Neural progenitor cell (in vitro differentiated cells): ENCODE data around the gene STOML1. TPM values are rescaled to one million over a fixed set of nuclear protein-coding genes. Genes with fewer than 3 reads are reported as not detected.

Source experiments
- DNase-seq: peaks from one replicate; pipeline ENCODE4 v3.0.0-alpha.2; 2016; ENCODE audit warnings: low spot score
- H2AFZ ChIP-seq: fragments of 200-600 bp; sonication (generic); replicated peaks from 2 replicates; pipeline ENCODE4 v1.6.1; 2016; ENCODE audit warnings: antibody characterized with exemption
- H3F3A ChIP-seq: fragments of 200-600 bp; sonication (generic); 2 replicates; pipeline ENCODE4 v1.6.1; 2016; ENCODE audit warnings: antibody characterized with exemption, low read depth
- H3K27ac ChIP-seq: fragments of 200-600 bp; sonication (generic); 2 replicates; pipeline ENCODE4 v1.5.1; 2016; ENCODE audit warnings: mild to moderate bottlenecking
- H3K27me3 ChIP-seq: fragments of 200-600 bp; sonication (generic); 2 replicates; pipeline ENCODE4 v1.6.1; 2016; ENCODE audit warnings: mild to moderate bottlenecking, moderate library complexity
- H3K36me3 ChIP-seq: fragments of 200-600 bp; sonication (generic); 2 replicates; pipeline ENCODE4 v1.5.1; 2016
- H3K4me1 ChIP-seq: fragments of 200-600 bp; sonication (generic); 2 replicates; pipeline ENCODE4 v1.6.1; 2016; ENCODE audit warnings: mixed run types
- H3K4me2 ChIP-seq: fragments of 200-600 bp; sonication (generic); 2 replicates; pipeline ENCODE4 v1.6.1; 2016
- H3K4me3 ChIP-seq: fragments of 200-600 bp; sonication (generic); 2 replicates; pipeline ENCODE4 v1.5.1; 2016
- H3K79me2 ChIP-seq: fragments of 200-600 bp; sonication (generic); 2 replicates; pipeline ENCODE4 v1.6.1; 2016; ENCODE audit warnings: low read depth
- H3K9ac ChIP-seq: fragments of 200-600 bp; sonication (generic); 2 replicates; pipeline ENCODE4 v1.6.1; 2016
- H3K9me3 ChIP-seq: fragments of 200-600 bp; sonication (generic); 2 replicates; pipeline ENCODE4 v1.5.1; 2016; ENCODE audit warnings: low read depth
- H4K20me1 ChIP-seq: fragments of 200-600 bp; sonication (generic); 2 replicates; pipeline ENCODE4 v1.6.1; 2016; ENCODE audit warnings: low read depth
- H3K27ac Mint-ChIP-seq: 3 replicates; pipeline ENCODE4 v1.8.0; 2021; ENCODE audit warnings: mixed read lengths
- H3K27me3 Mint-ChIP-seq: 2 replicates; pipeline ENCODE4 v1.8.0; 2022; ENCODE audit warnings: low read depth, mild to moderate bottlenecking, inconsistent platforms, moderate library complexity, mixed read lengths; ENCODE audit not compliant: insufficient read depth
- H3K36me3 Mint-ChIP-seq: 3 replicates; pipeline ENCODE4 v1.8.0; 2021; ENCODE audit warnings: mixed read lengths
- H3K4me1 Mint-ChIP-seq: 3 replicates; pipeline ENCODE4 v1.8.0; 2021; ENCODE audit warnings: mixed read lengths
- H3K4me3 Mint-ChIP-seq: 3 replicates; pipeline ENCODE4 v1.8.0; 2021; ENCODE audit warnings: mild to moderate bottlenecking, moderate library complexity, mixed read lengths
- H3K9me3 Mint-ChIP-seq: 3 replicates; pipeline ENCODE4 v1.8.0; 2020; ENCODE audit warnings: mixed read lengths
- EZH2 ChIP-seq: fragments of 200-600 bp; sonication (generic); IDR thresholded peaks from 2 replicates; pipeline ENCODE4 v1.6.1; 2017; ENCODE audit warnings: antibody characterized with exemption, mild to moderate bottlenecking, moderate library complexity
- EZH2phosphoT487 ChIP-seq: fragments of 200-600 bp; sonication (generic); IDR thresholded peaks from 2 replicates; pipeline ENCODE4 v1.6.1; 2017; ENCODE audit warnings: antibody characterized with exemption
- total RNA-seq: library from RNA; depleted of rRNA; stranded (reverse); fragments of >200 nt; gene quantifications from 2 replicates; pipeline ENCODE4 v1.2.3, GENCODE V29; 2015; ENCODE audit warnings: low replicate concordance
- TF ChIP-seq, protein P1 (sequence below): fragments of 200-600 bp; sonication (generic); IDR thresholded peaks from 2 replicates; pipeline ENCODE4 v1.5.1; 2017; ENCODE audit warnings: antibody characterized with exemption, mild to moderate bottlenecking

The STOML1 gene
- total RNA-seq, 1 donor from 2014 or later = 2.0 TPM

DNA sequence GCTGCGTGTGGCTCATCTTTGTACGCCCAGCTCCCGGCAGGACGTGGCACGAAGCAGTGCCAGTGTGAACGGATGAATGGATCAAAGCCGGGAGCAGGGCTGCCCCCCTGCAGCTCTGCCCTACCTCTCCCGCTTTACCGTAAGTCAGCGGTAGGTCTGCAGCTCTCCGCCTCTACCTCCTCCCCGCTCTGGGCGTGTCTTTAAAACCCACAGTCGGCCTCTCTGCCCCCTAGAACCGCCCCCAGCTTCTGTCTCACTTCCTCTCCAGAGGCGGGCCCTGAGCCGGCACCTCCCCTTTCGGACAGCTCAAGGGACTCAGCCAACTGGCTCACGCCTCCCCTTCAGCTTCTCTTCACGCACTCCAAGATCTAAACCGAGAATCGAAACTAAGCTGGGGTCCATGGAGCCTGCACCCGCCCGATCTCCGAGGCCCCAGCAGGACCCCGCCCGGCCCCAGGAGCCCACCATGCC lies 2.4 kb upstream of the STOML1 start, which contains the start of gene PML:
PML (plus strand) TSS at position 304 of the 471 bp plus-strand sequence; CDS start at position 401, 97 bp downstream.
- Histone ChIP-seq H3K27ac (no peak within 1 kb of the TSS), H3K4me1 (peaks cover 23% of the 10 kb centered on the region), H4K20me1 (peaks cover 19% of the 10 kb centered on the region), H2AFZ (peak within 1 kb of the TSS; percentile 98), H3K27me3 (no peaks in the 10 kb centered on the region), H3K4me3 (peak within 1 kb of the TSS; percentile 98), H3K36me3 (peaks cover 4% of the 10 kb centered on the region), H3K9me3 (no peaks in the 10 kb centered on the region), H3K9ac (peak within 1 kb of the TSS; percentile 74), H3K79me2 (peaks cover 38% of the 10 kb centered on the region), H3F3A (peaks cover 8% of the 10 kb centered on the region), H3K4me2 (peak within 1 kb of the TSS; percentile 97)
- Mint-ChIP-seq H3K4me1 (peaks cover 28% of the 10 kb centered on the region), H3K27me3 (peaks cover 2% of the 10 kb centered on the region), H3K4me3 (peak within 1 kb of the TSS; percentile 97), H3K9me3 (no peaks in the 10 kb centered on the region), H3K27ac (peak within 1 kb of the TSS; percentile 92), H3K36me3 (peaks cover 2% of the 10 kb centered on the region)
- TF ChIP-seq EZH2phosphoT487 = no peak
- TF ChIP-seq, protein P1, sequence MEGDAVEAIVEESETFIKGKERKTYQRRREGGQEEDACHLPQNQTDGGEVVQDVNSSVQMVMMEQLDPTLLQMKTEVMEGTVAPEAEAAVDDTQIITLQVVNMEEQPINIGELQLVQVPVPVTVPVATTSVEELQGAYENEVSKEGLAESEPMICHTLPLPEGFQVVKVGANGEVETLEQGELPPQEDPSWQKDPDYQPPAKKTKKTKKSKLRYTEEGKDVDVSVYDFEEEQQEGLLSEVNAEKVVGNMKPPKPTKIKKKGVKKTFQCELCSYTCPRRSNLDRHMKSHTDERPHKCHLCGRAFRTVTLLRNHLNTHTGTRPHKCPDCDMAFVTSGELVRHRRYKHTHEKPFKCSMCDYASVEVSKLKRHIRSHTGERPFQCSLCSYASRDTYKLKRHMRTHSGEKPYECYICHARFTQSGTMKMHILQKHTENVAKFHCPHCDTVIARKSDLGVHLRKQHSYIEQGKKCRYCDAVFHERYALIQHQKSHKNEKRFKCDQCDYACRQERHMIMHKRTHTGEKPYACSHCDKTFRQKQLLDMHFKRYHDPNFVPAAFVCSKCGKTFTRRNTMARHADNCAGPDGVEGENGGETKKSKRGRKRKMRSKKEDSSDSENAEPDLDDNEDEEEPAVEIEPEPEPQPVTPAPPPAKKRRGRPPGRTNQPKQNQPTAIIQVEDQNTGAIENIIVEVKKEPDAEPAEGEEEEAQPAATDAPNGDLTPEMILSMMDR = no peak
- no peak for TF ChIP-seq EZH2
- peak; percentile 98 for DNase-seq

DNA sequence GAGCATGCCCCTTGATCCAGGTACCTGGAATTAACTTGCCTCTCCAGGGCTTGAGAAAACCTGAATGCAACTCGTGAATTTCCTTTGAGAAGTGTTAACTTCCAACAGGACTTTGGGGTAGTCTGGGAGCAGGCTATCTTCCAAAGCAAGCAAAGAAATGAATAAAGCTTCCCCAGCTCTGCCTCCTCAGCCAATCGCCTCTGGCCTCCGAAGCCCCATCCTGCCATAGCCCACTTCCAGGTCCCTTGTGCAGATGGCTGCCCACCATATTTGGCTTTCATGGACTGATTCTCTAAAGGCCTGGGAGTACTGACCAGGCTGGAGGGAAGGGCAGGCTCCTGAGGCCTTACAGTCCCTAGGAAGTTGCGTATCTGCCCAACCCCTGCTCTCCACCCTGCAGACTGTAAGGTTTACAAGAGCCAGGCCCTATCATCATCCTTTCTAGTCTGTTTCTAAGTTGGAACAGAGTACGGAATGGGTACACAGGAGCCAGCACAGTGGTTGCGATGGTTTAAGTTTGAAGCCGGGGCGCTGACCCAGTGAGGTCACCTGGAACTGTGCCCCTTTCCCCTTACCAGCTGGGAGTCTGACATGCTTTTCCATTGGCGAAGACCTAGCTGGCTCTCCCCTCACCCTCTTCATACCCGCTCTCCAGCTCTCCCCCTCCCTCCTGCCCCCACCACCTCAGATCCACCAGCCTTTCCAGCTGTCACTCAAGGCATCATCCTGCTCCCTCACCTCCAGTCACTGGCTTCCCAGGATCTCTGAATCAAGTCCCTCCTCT lies 1.3 kb upstream of the STOML1 start:
- DNase-seq = no peak
- Mint-ChIP-seq H3K36me3 (no peaks in the 10 kb centered on the region), H3K27ac (peak overlapping the region; percentile 92), H3K4me1 (peaks cover 28% of the 10 kb centered on the region), H3K9me3 (no peaks in the 10 kb centered on the region), H3K27me3 (peaks cover 2% of the 10 kb centered on the region), H3K4me3 (peak overlapping the region; percentile 97)
- peaks cover 4% of the 10 kb centered on the region for H3F3A ChIP-seq
- no peak overlapping the region for H3K9ac ChIP-seq
- H3K27me3 ChIP-seq = no peaks in the 10 kb centered on the region
- no peaks in the 10 kb centered on the region for H3K36me3 ChIP-seq
- peaks cover 19% of the 10 kb centered on the region for H4K20me1 ChIP-seq
- H2AFZ ChIP-seq = no peak overlapping the region
- H3K4me2 ChIP-seq = peak overlapping the region; percentile 97
- H3K4me1 ChIP-seq = peaks cover 23% of the 10 kb centered on the region
- H3K27ac ChIP-seq = no peak overlapping the region
- H3K9me3 ChIP-seq = no peaks in the 10 kb centered on the region
- TF ChIP-seq EZH2phosphoT487 = no peak
- H3K79me2 ChIP-seq = peaks cover 34% of the 10 kb centered on the region
- H3K4me3 ChIP-seq = peak overlapping the region; percentile 98

DNA sequence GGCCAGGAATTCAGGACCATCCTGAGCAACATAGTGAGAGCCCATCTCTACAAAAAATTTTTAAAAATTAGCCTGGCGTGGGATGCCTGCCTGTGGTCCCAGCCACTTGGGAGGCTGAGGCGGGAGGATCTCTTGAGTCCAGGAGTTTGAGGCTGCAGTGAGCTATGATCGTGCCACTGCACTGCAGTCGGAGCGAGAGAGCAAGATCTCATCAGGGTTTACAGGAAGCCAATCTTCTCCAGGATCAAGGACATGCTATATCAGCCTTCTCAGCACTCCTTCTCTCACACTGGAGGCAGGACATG lies 451 bp upstream of the STOML1 start:
- no peaks in the 10 kb centered on the region for H3K36me3 ChIP-seq
- Mint-ChIP-seq H3K27ac (no peak overlapping the region), H3K4me1 (peaks cover 28% of the 10 kb centered on the region), H3K36me3 (no peaks in the 10 kb centered on the region), H3K4me3 (peak overlapping the region; percentile 81), H3K9me3 (no peaks in the 10 kb centered on the region), H3K27me3 (peaks cover 2% of the 10 kb centered on the region)
- no peak for DNase-seq
- peaks cover 28% of the 10 kb centered on the region for H3K79me2 ChIP-seq
- H3K4me1 ChIP-seq = peaks cover 23% of the 10 kb centered on the region
- TF ChIP-seq EZH2 (no peak), EZH2phosphoT487 (no peak)
- TF ChIP-seq, protein P1 = no peak
- H3K4me2 ChIP-seq = peak overlapping the region; percentile 43
- no peaks in the 10 kb centered on the region for H3K27me3 ChIP-seq
- peaks cover 19% of the 10 kb centered on the region for H4K20me1 ChIP-seq
- H3K27ac ChIP-seq = no peak overlapping the region
- no peaks in the 10 kb centered on the region for H3K9me3 ChIP-seq
- H3K9ac ChIP-seq = no peak overlapping the region
- peaks cover 4% of the 10 kb centered on the region for H3F3A ChIP-seq
- peak overlapping the region; percentile 97 for H3K4me3 ChIP-seq
- peak overlapping the region; percentile 36 for H2AFZ ChIP-seq

DNA sequence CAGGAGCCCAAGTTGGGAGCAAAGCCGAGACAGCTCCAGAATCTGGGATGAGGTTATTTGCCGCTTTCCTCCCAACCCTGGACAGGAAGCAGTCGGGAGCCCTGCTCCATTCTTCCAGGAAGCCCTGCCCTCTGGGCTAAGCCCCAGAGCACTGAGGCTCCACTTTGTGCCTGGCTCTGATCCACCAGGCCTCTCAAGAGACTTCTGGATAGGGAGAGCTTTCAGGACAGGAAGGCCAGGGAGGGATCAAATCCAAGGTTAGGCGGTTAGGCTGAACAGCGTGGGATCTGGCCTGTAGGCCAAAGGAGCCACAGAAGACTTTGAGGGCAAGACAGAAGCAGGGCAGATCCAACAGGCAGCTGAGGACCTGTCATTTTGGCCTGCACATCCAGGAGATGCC lies 835 bp downstream of the STOML1 start:
- H3K27me3 ChIP-seq = no peaks in the 10 kb centered on the region
- H3K4me2 ChIP-seq = peak overlapping the region; percentile 98
- peaks cover 15% of the 10 kb centered on the region for H3K79me2 ChIP-seq
- Mint-ChIP-seq H3K4me3 (peak overlapping the region; percentile 85), H3K9me3 (no peaks in the 10 kb centered on the region), H3K27ac (no peak overlapping the region), H3K27me3 (peaks cover 2% of the 10 kb centered on the region), H3K4me1 (peaks cover 26% of the 10 kb centered on the region), H3K36me3 (no peaks in the 10 kb centered on the region)
- H3K4me3 ChIP-seq = peak overlapping the region; percentile 97
- H3K36me3 ChIP-seq = no peaks in the 10 kb centered on the region
- H3K4me1 ChIP-seq = peaks cover 14% of the 10 kb centered on the region
- peak; percentile 15 for DNase-seq
- H3K27ac ChIP-seq = no peak overlapping the region
- H3K9me3 ChIP-seq = no peaks in the 10 kb centered on the region
- peaks cover 4% of the 10 kb centered on the region for H3F3A ChIP-seq
- H4K20me1 ChIP-seq = peaks cover 13% of the 10 kb centered on the region
- TF ChIP-seq EZH2 (no peak), EZH2phosphoT487 (no peak)
- TF ChIP-seq, protein P1 = no peak
- no peak overlapping the region for H2AFZ ChIP-seq
- H3K9ac ChIP-seq = no peak overlapping the region
